ENCODE data around the gene LHFPL3.

DNA sequence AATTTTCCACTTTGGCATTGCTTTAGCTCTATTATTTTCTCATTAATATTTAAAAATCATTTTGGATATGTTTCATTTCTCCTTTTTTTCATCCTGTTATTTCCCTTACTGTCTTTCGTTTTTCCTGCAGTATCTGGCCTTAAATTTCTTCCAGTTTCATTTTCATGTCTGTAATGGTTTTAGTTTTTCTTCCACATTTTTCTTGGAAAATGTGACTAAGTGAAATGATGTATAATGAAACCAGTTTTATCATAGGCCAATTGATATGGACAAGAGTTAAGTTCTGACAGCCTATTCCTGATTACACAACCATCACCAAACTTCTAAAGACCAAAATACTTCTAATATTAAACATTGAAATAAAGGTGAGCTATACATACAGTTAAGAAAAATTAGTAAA, 158.5 kb downstream of the LHFPL3 start:
- TF ChIP-seq NFIC (IDR thresholded peaks at IDR 0.05; ENCODE audit: borderline replicate concordance) (no peak), RCOR1 (IDR thresholded peaks at IDR 0.05; ENCODE audit: low read length) (no peak), POLR2AphosphoS5 (IDR thresholded peaks at IDR 0.05; ENCODE audit: low read depth, low read length) (no peak), CHD2 (IDR thresholded peaks at IDR 0.05; ENCODE audit: low read length, partially characterized antibody) (no peak), TAF1 (IDR thresholded peaks at IDR 0.05; ENCODE audit: borderline replicate concordance, low read depth, low read length) (no peak), RFX5 (IDR thresholded peaks at IDR 0.05; ENCODE audit: low read length) (no peak), TCF12 (IDR thresholded peaks at IDR 0.05) (no peak), GABPA (IDR thresholded peaks at IDR 0.05; ENCODE audit: low read depth) (no peak), MEF2A (IDR thresholded peaks at IDR 0.05; ENCODE audit: borderline replicate concordance, low read depth) (no peak), FOSL2 (IDR thresholded peaks at IDR 0.05; ENCODE audit: borderline replicate concordance, low read depth) (no peak)
- TF ChIP-seq, protein P1, sequence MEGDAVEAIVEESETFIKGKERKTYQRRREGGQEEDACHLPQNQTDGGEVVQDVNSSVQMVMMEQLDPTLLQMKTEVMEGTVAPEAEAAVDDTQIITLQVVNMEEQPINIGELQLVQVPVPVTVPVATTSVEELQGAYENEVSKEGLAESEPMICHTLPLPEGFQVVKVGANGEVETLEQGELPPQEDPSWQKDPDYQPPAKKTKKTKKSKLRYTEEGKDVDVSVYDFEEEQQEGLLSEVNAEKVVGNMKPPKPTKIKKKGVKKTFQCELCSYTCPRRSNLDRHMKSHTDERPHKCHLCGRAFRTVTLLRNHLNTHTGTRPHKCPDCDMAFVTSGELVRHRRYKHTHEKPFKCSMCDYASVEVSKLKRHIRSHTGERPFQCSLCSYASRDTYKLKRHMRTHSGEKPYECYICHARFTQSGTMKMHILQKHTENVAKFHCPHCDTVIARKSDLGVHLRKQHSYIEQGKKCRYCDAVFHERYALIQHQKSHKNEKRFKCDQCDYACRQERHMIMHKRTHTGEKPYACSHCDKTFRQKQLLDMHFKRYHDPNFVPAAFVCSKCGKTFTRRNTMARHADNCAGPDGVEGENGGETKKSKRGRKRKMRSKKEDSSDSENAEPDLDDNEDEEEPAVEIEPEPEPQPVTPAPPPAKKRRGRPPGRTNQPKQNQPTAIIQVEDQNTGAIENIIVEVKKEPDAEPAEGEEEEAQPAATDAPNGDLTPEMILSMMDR (IDR thresholded peaks at IDR 0.05): no peak
- TF ChIP-seq, protein P2, sequence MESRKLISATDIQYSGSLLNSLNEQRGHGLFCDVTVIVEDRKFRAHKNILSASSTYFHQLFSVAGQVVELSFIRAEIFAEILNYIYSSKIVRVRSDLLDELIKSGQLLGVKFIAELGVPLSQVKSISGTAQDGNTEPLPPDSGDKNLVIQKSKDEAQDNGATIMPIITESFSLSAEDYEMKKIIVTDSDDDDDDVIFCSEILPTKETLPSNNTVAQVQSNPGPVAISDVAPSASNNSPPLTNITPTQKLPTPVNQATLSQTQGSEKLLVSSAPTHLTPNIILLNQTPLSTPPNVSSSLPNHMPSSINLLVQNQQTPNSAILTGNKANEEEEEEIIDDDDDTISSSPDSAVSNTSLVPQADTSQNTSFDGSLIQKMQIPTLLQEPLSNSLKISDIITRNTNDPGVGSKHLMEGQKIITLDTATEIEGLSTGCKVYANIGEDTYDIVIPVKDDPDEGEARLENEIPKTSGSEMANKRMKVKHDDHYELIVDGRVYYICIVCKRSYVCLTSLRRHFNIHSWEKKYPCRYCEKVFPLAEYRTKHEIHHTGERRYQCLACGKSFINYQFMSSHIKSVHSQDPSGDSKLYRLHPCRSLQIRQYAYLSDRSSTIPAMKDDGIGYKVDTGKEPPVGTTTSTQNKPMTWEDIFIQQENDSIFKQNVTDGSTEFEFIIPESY (IDR thresholded peaks at IDR 0.05; ENCODE audit: borderline replicate concordance, low read depth): no peak
- TF ChIP-seq, protein P3, sequence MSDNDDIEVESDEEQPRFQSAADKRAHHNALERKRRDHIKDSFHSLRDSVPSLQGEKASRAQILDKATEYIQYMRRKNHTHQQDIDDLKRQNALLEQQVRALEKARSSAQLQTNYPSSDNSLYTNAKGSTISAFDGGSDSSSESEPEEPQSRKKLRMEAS (IDR thresholded peaks at IDR 0.05; ENCODE audit: low read depth): no peak
- TF ChIP-seq, protein P4, sequence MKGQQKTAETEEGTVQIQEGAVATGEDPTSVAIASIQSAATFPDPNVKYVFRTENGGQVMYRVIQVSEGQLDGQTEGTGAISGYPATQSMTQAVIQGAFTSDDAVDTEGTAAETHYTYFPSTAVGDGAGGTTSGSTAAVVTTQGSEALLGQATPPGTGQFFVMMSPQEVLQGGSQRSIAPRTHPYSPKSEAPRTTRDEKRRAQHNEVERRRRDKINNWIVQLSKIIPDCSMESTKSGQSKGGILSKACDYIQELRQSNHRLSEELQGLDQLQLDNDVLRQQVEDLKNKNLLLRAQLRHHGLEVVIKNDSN (IDR thresholded peaks at IDR 0.05; ENCODE audit: borderline replicate concordance, low read depth): no peak

Measured in SK-N-SH (cell line).